SU-DHL-6 (cell line): ENCODE measurements around the gene C12orf75.

ENCODE experiments used
- H2AFZ ChIP-seq: fragments of 200-600 bp; sonication (generic); 2 replicates; pipeline ENCODE4 v1.6.1; 2014; ENCODE audit warnings: low read depth, mild to moderate bottlenecking, moderate library complexity, mixed read lengths, antibody characterized with exemption, low read length; ENCODE audit not compliant: severe bottlenecking
- H3F3A ChIP-seq: fragments of 200-600 bp; shearing (Covaris generic); 2 replicates; pipeline ENCODE4 v1.6.0; 2016; ENCODE audit warnings: antibody characterized with exemption, mild to moderate bottlenecking; ENCODE audit not compliant: insufficient read depth
- H3K27ac ChIP-seq: fragments of 200-600 bp; sonication (generic); 2 replicates; pipeline ENCODE4 v1.5.1; 2016; ENCODE audit warnings: low read depth, mild to moderate bottlenecking, low read length, moderate library complexity, mixed read lengths
- H3K27me3 ChIP-seq: fragments of 200-600 bp; sonication (generic), shearing (Covaris generic); 2 replicates; pipeline ENCODE4 v1.6.0; 2014; ENCODE audit warnings: mild to moderate bottlenecking, low read length
- H3K36me3 ChIP-seq: fragments of 200-600 bp; sonication (generic); 2 replicates; pipeline ENCODE4 v1.6.1; 2014; ENCODE audit warnings: mild to moderate bottlenecking, low read length, mixed read lengths
- H3K4me2 ChIP-seq: fragments of 300-600, 200-600 bp; shearing (Covaris generic), sonication (generic); 2 replicates; pipeline ENCODE4 v1.6.0; 2014; ENCODE audit warnings: low read length, low read depth, mild to moderate bottlenecking; ENCODE audit not compliant: poor library complexity, severe bottlenecking
- H3K4me3 ChIP-seq: fragments of 200-600 bp; sonication (generic); 2 replicates; pipeline ENCODE4 v1.5.1; 2014; ENCODE audit warnings: antibody characterized with exemption, low read length, mild to moderate bottlenecking, mixed read lengths; ENCODE audit not compliant: insufficient read depth, poor library complexity, severe bottlenecking
- H3K79me2 ChIP-seq: fragments of 200-600 bp; sonication (generic); 2 replicates; pipeline ENCODE4 v1.6.1; 2014; ENCODE audit warnings: mild to moderate bottlenecking, low read length, moderate library complexity; ENCODE audit not compliant: insufficient read depth
- H3K9ac ChIP-seq: fragments of 200-600 bp; sonication (generic); 2 replicates; pipeline ENCODE4 v1.7.0; 2014; ENCODE audit warnings: mild to moderate bottlenecking, low read length
- H3K9me2 ChIP-seq: fragments of 200-600 bp; sonication (generic); replicated peaks from 2 replicates; pipeline ENCODE4 v1.6.1; 2014; ENCODE audit warnings: low read length; ENCODE audit not compliant: insufficient read depth
- H3K9me3 ChIP-seq: fragments of 200-600 bp; sonication (generic); 2 replicates; pipeline ENCODE4 v1.6.1; 2014; ENCODE audit warnings: low read length, mixed read lengths; ENCODE audit not compliant: insufficient read depth
- H4K20me1 ChIP-seq: fragments of 200-600 bp; sonication (generic); 2 replicates; pipeline ENCODE4 v1.6.1; 2014; ENCODE audit warnings: low read depth, mild to moderate bottlenecking, antibody characterized with exemption, low read length, moderate library complexity, mixed read lengths
- CTCF ChIP-seq: fragments of 200-600 bp; sonication (generic); IDR thresholded peaks from one replicate; pipeline ENCODE4 v1.5.1; 2017; ENCODE audit warnings: antibody characterized with exemption, mild to moderate bottlenecking, low read length, moderate library complexity; ENCODE audit not compliant: insufficient read depth, poor library complexity, severe bottlenecking
- EZH2phosphoT487 ChIP-seq: fragments of 200-600 bp; sonication (generic), shearing (Covaris generic); conservative IDR thresholded peaks from 2 replicates; pipeline ENCODE4 v1.6.1; 2018; ENCODE audit warnings: mild to moderate bottlenecking, antibody characterized with exemption, low read length, moderate library complexity, mixed read lengths

C12orf75 gene

GRCh38 chr12:105363890-105364289 is 33.4 kb downstream of the C12orf75 start:
- Histone ChIP-seq H2AFZ (no peak overlapping the region), H3K36me3 (peaks cover 18% of the 10 kb centered on the region), H3K79me2 (peaks cover 37% of the 10 kb centered on the region), H3K4me3 (no peak overlapping the region), H3K9me2 (no peaks in the 10 kb centered on the region), H3F3A (peaks cover 7% of the 10 kb centered on the region), H3K9me3 (no peaks in the 10 kb centered on the region), H3K27ac (peak overlapping the region; percentile 35), H3K9ac (no peak overlapping the region), H3K4me2 (peak overlapping the region; percentile 23), H4K20me1 (peaks cover 7% of the 10 kb centered on the region; the same call in 1 of the 2 replicates), H3K27me3 (no peaks in the 10 kb centered on the region)
- no peak for TF ChIP-seq EZH2phosphoT487
- no peak for TF ChIP-seq CTCF

GRCh38 chr12:105365231-105365630 is 34.7 kb downstream of the C12orf75 start:
- H2AFZ ChIP-seq, result no peak overlapping the region
- H3F3A ChIP-seq, result peaks cover 7% of the 10 kb centered on the region
- peaks cover 7% of the 10 kb centered on the region; the same call in 1 of the 2 replicates for H4K20me1 ChIP-seq
- H3K9ac ChIP-seq, result no peak overlapping the region
- no peaks in the 10 kb centered on the region for H3K9me3 ChIP-seq
- H3K27ac ChIP-seq, result no peak overlapping the region
- TF ChIP-seq CTCF (no peak), EZH2phosphoT487 (no peak)
- H3K9me2 ChIP-seq, result no peaks in the 10 kb centered on the region
- peaks cover 24% of the 10 kb centered on the region; the same call in 1 of the 2 replicates for H3K79me2 ChIP-seq
- no peak overlapping the region for H3K4me2 ChIP-seq
- no peaks in the 10 kb centered on the region for H3K27me3 ChIP-seq
- H3K4me3 ChIP-seq, result no peak overlapping the region
- H3K36me3 ChIP-seq, result peaks cover 19% of the 10 kb centered on the region

- no peak for TF ChIP-seq CTCF
- no peak for TF ChIP-seq EZH2phosphoT487
- Histone ChIP-seq H3K4me3 (no peak overlapping the region), H4K20me1 (peaks cover 7% of the 10 kb centered on the region; the same call in 1 of the 2 replicates), H3K27ac (no peak overlapping the region), H3K4me2 (no peak overlapping the region), H3F3A (peaks cover 7% of the 10 kb centered on the region; the same call in 1 of the 2 replicates), H3K36me3 (peaks cover 35% of the 10 kb centered on the region), H3K27me3 (no peaks in the 10 kb centered on the region), H3K9me2 (no peaks in the 10 kb centered on the region), H3K9ac (no peak overlapping the region), H3K9me3 (no peaks in the 10 kb centered on the region), H2AFZ (no peak overlapping the region), H3K79me2 (peaks cover 7% of the 10 kb centered on the region; the same call in 1 of the 2 replicates)
These were observed 37.7 kb downstream of the C12orf75 start for GRCh38 chr12:105368047-105368646.
